ENCODE results near the gene WIPI1.

The WIPI1 gene

DNA sequence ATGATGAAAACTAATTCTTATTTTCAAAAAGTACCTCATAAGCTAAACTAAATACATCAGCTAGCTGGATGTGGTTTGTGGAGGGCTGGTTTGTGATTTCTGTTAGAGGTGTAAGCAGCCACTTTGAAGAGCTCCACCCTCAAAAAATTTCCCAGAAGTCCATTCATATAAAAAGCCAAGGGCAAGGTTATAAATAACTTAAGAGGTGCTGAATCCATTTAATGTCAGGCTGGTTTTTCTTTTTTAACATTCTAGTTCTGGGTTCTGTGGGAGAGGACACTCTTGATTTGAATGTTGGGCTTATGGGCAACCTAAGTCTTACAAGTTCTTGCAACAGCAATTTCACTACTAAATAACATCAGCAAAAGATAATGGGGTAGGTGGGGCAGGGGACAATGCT lies 3.4 kb upstream of the WIPI1 start:
- no peak for DNase-seq (ENCODE audit: low read depth in 2 of 2)

DNA sequence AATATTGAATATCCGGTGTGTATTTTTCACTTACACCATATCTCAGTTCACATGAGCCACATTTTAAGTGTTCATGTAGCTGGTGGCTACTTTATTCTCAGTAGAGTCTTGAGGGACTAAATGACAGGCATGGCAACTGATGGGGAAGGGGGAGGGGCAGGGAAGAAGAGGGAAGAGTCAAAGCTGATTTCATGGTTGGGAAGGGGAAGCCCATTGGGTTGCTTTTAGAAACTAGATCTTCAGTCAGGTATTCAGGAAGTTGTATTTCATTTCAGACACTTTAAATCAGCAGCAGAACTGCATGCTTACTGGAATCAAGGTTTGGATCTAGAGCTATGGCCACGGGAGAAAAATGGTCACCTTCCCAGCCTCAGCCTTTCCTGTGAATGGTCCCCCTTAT lies 2.9 kb upstream of the WIPI1 start:
- DNase-seq (ENCODE audit: low read depth in 2 of 2): no peak

DNA sequence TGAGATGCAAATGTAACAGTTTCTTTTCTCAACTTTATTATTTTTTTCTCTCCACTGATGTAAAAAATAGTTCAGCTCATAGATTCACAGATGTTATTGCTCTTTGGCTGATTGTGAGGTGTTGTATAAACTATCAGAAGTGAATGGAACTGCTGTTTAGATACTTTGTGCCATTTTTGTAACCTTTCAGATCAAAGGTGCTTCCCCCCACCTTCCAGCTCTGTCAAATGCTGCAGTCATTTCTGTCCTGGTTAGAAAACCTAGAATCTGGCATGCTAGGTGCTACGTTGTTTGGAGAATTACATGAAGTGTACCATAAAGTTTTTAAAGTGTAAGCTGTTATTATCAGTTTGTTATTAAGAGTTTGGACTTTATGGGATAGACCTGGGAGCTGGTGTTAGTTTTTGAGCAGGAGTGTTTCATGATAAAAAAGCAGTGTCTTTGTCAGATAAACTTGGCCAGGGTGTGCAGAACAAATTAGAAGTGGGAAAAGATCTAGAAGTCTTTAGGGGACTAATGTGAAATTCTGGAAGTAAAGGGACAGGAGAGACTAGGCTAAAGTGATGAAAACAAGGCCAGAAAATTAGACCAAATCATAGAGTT lies 1.8 kb upstream of the WIPI1 start:
- no peak for DNase-seq (ENCODE audit: low read depth in 2 of 2)

DNA sequence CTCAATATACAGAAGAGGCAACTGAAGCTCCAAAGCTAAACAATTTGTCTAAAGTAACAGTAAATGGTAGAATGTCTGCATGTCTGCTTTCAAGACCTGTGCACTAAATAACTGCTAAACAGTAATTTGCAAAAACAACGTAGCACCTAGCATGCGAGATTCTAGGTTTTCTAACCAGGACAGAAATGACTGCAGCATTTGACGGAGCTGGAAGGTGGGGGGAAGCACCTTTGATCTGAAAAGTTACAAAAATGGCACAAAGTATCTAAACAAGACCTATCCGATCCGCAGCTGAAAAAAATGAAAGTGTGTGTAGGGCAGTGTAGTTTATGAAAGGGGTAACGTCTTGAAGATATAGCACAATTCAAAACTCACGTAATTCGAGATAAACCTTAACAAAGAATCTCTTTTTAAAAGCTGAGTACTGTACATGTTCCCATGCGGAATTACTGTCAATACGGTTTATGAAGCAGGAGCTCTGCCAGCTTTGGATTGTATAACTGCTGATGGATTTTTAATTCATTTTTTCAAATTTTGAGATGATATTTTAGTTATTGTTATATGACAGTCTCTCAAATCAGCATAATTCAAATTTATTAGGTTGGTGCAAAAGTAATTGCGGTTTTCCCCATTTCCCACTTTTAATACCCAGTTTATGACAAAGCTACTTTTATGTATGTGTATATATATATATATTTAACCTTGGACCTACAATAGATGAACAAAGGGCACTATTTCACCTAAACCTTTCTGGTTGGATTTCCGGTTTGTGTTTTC lies 1.2 kb upstream of the WIPI1 start:
- no peak for DNase-seq (ENCODE audit: low read depth in 2 of 2)

DNA sequence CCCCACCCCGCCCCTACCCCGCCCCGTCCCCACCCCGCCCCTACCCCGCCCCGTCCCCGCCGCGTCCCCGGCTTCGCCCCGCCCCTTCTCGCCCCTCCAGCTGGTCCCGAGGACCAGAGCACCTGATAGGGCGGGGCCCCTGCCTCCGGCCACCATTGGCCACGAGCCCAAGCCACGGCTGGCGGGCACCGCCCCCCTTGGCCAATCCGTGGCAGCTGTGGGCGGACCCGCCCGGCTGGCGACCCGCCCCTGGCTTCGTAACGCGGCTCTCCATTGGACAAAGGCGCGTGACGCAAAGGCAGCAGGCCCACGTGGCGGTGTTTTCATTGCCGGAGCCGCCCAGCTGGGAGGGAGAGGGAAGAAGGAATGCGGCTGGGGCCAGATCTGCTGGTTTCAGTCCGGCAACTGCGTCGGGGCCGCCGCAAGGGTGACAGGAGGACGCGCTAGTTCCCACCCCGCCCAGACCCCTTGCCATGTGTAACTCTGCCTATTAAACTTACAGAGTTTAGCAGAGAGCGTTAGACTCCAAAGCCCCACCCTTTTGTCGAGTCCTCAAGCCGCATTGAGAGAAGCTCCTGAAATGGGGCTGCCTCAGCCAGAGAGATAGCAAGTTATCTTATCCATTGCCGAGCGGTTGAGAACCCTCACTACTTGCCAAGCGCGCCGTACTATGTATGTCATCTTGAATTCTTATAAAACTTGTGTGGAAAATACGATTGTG lies 403 bp upstream of the WIPI1 start:
- peak; percentile 95 to 97 for DNase-seq (ENCODE audit: low read depth in 2 of 2)

DNA sequence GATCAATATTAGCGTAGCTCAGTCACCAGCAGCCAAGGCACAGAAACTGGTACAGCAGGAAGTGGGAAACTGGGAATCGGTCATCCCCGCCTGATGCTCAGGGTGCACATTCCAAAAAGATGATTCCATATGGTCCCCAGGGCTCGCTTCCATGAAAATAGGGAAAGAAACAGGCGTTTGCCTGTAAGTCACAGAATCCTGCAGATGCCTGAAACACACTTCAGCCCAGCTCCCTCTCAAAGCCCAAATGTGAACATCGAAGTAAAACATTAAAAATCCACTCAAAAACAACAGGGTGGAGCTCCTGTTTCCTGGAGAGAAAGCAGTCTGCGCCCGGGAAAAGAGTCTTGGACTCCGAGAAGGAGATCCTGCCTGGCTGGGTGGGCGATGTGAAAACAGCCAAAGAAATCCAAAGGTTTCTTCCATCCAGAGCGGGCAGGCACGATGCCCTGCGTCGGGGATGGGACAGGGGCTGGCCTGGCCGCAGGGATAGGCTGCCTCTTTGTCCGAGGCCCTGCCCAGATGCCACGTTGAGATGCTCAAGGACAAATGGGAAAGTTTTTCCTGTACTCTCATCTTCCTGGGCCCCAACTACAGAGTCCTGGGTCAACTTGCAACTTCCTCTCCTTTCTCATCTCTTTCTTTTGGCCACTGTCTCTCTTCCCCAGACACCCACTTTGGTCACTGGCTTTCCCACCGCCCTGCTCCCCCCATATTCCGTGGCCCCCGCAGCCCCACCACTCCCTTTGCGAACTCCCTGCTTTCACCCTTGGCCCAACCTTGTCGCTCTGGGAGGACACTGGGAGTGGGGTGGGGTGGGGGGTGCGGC lies 743 bp downstream of the WIPI1 start:
- DNase-seq (ENCODE audit: low read depth in 2 of 2): peak in 1 of 2 experiments; percentile 65

DNA sequence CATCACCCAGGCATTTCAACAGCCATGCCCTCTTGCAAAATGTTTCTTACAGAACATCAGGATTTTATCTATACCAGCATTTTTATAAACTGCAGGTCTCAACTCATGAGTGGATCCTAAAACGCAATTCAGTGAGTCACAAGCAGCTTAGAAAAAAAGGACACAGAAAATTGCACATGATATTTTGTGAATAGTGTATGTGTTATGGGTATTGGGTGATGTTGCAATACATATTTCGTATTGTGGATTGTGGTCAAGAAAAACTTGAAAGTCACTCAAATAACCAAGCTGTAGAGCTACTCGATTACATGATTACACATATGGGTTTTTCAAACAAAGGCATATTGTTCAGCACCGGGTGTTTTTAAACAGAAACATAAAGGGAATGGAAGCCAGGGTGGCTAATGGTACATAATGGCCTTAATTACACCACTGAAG lies 1.4 kb downstream of the WIPI1 start:
- DNase-seq (ENCODE audit: low read depth in 2 of 2): peak; percentile 78 to 83

DNA sequence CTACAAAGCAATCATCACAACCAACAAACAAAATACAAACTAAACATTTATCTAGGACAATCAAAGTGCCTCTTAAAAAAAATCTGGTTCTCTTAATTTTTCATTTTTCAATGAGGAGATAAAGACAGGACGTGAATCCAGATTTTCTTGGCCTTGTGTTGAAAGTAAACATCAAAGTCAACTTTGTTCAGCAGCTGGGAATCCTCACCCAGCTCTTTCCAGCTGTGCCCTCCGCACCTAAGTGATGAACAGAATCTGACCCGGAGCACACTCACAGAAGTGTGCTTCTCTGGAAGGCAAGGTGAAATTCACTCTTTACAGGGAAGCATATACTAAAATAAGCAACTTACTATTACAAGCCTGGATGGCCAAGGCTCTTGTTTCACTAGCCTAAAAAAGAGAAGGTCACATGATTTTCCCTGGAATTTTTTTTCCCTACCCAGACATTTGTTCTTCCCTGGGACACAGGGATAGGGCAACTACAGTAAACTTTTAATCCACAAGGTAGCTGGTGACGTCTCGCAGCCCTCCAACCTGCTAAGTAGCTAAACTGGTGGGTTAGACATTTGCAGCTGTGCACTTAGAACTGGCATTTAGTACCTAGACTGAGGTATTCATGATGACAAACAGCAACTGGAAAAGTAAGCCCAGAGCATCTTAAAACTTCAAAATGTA lies 3.2 kb downstream of the WIPI1 start:
- DNase-seq (ENCODE audit: low read depth in 2 of 2): no peak

DNA sequence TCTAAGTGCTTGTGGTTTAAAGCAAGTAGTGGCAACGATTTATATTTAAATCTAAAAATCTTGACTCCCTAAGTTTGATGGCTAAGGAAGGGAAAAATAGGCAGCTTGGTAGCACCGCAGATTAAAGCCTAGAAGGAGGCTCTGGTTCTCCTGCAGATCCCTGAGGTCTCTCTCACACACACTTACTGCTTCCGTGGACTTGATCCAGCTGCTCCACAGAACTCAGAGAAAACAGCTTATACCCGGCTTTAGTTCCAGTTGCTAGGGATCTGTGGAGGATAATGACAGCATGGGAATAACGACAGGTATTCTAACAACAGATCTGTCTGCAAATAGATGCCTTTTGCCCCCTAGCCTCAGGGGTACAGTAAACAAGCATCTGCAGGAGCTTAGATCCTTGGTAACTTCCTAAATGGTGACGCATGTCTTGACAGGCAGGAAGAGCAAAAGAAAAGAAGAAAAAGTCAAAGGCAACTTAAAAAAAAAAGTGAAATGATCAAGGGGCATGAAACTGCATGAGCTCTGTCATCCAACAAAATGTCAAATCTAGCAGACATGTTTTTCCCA lies 4.5 kb downstream of the WIPI1 start:
- no peak for DNase-seq (ENCODE audit: low read depth in 2 of 2)

DNA sequence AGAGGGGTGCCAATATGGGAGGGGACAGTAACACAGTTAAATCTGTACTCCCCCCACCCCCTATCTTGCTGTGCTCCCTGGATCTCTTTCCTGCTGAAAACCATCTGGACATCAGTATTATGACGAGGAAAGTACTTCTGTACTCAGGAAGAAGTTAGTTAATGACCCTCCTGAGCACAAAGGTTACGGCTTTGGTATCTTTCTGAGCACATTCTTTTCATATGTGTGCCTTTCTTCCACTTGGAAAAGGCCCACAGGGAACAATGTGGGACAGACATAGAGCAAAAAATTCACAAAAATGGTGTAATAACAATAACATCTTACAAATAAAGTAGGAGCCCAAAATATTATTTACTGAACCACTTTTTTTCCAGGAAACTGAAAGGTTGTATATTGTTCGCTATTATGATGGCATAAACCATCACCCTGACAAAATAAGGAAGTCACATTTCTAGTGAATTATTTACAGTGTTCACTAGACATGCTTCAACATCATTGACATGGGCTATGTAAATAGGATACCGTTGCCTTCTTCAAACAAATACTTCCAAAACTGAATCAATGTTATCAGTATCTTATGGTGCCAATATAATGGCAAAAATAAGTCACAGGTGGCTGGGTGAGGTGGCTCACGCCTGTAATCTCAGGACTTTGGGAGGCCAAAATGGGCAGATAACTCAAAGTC lies 5.5 kb downstream of the WIPI1 start:
- DNase-seq (ENCODE audit: low read depth in 2 of 2): no peak

DNA sequence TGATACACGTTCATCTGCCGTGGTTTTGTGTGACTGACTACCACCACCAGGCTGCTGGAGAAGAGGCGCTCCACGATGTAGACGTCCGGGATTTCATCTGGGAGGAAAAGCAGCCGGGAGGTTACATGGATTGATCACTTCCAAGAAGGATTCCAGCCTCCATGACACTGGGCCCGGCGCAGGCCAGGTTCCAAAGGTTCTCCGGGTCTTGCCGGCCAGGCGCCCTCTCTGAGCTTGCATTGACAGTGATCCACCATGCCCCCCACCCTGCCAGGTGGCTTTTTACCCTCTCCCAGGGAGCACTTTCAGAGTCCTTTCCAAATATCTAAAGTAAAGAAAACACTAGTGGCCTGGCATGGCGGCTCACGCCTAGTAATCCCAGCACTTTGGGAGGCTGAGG lies 6.5 kb downstream of the WIPI1 start:
- no peak for DNase-seq (ENCODE audit: low read depth in 2 of 2)

DNA sequence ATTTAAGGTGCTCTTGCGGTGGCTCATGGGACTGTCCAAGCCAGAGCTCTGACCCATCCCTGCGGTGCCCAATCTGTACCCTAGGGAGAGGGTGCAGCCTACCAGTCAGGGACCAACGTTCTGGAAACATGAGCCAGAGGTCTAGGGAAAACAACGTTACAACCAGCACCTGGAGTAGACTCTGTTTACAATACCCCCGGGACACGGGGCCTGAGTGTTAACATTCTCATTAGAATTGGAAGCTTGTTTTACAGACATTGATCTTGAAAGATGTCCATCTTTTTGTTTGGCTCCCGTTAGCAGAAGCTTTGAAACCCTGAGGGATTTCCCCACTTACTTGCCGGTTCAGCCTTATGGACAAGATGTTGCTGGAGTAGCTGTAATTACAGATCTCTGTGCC lies 6.9 kb downstream of the WIPI1 start:
- no peak for DNase-seq (ENCODE audit: low read depth in 2 of 2)

DNA sequence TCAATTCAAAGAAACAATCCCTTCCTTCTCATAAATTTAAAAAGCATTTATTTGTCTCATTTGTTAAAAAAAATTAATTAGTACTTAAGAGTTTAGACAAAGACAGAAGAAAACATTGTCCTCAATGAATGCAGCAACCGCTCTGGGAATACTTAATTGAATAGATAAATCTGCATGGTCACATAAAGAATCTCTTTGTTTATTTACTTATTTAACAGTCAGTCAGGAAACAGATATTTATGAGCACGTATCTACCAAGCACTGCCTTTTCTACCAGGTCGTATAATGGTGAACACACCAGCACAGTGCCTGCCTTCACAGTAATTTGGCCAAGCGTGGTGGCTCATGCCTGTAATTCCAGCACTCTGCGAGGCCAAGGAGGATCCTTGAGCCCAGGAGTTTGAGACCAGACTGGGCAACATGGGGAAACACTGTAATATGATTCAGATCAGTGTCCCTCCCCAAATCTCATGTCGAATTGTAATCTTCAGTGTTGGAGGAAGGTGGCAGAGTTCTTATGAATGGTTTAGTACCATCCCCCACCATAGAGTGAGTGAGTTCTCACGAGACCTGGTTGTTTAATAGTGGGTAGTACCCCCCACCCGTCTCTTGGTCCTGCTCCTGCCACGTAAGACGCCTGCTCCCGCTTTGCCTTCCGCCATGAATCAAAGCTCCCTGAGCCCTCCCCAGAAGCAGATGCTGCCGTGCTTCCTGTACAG lies 8.1 kb downstream of the WIPI1 start:
- DNase-seq (ENCODE audit: low read depth in 2 of 2): no peak

DNA sequence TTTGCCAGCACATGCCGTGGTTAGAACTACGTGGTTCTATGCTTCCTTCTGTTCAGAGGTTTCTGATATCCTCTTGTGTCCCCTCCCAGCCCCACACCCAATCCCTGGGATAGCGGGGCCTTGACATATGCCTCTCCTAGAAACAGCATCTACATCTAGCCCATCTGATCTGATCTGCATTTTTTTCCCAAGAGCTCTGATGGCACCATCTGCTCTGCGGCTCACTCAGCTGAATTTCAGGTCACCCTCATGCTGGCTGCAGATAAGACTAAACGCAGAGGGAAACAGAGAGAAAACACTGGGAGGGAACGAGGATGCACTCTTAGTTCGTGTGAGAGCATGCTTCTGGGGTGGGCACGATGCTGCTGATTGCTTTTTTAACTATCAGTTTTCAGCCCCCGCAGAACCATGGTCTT lies 10.7 kb downstream of the WIPI1 start:
- no peak for DNase-seq (ENCODE audit: low read depth in 2 of 2)

DNA sequence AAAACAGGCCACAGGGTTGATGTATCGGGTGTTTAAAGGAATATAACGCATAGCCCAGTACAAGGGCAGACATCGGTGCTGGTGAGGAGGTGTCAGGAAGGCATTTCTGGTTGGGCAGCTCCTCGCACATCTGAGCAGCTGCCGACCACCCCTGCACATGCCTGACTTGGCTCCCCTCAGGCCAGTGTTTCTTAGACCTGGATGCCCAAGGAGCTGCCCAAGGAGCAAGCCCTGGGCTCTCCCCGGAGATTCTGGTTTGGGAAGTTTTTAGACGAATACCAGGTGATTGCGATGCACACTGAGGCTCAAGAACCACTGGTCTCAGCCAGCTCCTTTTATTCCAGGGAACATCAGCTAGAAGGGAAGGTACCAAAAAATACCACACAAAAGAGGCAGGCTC lies 11.6 kb downstream of the WIPI1 start:
- DNase-seq (ENCODE audit: low read depth in 2 of 2): no peak

DNA sequence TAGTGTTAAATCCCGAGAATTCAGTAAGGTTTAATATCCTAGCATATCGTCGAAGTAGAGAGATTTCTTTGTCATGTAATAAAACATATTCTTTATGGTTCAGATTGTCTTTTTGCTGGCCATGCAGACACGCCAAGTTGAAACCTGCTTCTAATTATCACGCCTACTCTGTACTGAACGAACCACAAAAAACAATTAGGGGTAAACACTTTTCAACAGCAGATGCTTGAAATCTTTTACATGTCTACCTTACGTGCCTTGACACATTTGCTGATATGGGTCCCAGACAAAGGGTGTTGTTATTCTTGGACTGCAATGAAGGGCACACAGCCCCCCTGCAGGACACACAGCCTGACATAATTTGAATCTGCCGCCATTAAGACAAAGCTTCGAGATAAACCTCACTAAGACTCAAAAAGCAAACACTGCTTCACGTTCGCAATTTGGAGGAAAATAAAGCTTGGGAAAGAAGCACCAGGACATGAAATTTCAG lies 13.3 kb downstream of the WIPI1 start:
- DNase-seq (ENCODE audit: low read depth in 2 of 2): peak; percentile 60 to 66

DNA sequence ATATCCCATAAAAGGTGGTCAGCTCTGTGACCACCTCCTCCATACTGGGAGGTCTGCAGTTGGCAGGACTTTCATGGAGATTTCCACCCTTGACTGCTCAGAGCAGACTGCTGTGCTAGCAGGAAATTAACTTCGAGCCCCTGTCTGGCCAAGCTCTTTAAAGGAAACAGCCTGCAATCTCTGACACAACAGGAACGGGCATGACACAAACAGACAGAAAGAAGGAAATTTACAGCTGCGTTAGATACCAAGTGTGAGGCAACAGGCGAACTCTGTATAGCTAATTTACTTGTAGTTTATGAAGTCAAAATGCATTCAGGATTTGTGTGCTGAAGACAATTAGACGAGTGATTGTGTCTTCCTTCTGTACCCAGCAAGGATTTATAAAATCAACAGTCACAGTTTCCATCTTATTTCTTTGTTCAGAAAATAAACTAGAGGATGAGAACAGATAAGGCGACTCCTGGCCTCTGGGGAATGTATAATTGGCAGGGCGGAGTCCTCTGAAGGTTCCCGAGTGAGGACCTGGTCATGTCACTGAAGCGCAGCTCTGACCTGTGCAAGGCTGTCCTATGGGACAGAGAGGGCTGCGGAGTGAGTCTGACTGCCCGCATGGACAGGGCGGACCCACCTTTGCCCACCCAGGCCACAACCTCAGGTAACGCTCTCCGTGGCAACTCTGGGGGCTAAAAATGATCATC lies 16.1 kb downstream of the WIPI1 start:
- DNase-seq (ENCODE audit: low read depth in 2 of 2): no peak

DNA sequence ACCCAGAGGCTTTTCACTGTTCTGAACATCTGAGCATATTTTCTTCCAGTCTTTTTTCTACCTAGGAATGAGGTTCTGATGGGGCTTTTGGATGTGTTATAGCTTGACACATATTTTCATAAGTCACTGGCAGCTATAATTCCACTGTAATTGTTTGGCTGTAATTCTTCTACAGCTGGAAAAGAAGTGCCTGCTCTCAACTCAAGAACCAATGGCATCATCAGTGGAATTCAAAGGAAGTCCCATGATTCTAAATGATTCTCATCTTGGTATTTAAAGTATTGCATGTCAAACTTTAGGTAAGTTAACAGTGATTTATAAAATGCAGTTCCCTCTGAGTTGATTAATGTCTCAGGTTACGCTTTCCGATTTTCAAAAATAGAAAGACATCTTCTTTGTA lies 16.8 kb downstream of the WIPI1 start:
- DNase-seq (ENCODE audit: low read depth in 2 of 2): no peak

DNA sequence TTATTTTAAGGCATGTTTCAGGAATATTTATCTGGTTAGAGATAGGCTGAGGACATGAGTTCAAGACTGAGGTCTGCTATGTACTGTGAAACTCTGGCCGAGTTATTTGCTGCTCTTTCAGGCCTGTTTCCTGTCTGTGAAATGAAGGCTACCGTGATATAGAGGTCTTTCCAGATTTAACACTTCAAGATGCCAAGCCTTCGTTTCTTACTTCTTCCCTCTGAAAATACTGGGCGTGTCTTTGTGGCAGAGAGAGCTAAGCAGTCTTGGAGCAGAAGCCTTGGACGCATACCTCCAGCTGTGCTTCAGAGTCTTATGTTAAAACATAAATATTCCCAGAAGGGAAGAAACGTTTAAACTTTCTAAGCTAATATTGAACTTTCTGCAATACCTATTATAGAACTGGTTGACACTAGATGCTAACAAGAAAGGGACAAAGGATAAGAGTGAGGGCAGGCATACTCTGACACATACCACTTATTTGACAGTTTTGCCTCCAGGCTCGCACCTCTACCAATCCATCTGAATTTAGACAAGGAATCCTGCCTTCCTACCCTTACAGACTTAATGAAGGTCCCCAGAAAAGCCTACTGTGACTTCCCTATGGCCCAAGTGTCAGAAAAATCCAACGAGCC lies 17.5 kb downstream of the WIPI1 start:
- DNase-seq (ENCODE audit: low read depth in 2 of 2): no peak

Data from fibroblast of skin of left biceps (primary cell).